Measurements from ENCODE around the gene TXNDC11. TPM values are rescaled to one million over a fixed set of nuclear protein-coding genes. Genes with fewer than 3 reads are reported as not detected.
A peak's percentile ranks its signal among the peaks of the same experiment; 100 is the strongest.

The TXNDC11 gene
- total RNA-seq, 1 donor from 2014 or later = 26.7 TPM

- peaks cover 30% of the 10 kb centered on the region for H3K4me1 Mint-ChIP-seq (ENCODE audit: unreplicated experiment)
- no peaks in the 10 kb centered on the region for H3K27me3 Mint-ChIP-seq
- H3K4me3 Mint-ChIP-seq = peak overlapping the region; percentile 35
- peak overlapping the region; percentile 81 for H3K27ac Mint-ChIP-seq
- no peaks in the 10 kb centered on the region for H3K9me3 Mint-ChIP-seq
- no peak for DNase-seq (ENCODE audit: extremely low spot score, unreplicated experiment)
- TF ChIP-seq, protein P1, sequence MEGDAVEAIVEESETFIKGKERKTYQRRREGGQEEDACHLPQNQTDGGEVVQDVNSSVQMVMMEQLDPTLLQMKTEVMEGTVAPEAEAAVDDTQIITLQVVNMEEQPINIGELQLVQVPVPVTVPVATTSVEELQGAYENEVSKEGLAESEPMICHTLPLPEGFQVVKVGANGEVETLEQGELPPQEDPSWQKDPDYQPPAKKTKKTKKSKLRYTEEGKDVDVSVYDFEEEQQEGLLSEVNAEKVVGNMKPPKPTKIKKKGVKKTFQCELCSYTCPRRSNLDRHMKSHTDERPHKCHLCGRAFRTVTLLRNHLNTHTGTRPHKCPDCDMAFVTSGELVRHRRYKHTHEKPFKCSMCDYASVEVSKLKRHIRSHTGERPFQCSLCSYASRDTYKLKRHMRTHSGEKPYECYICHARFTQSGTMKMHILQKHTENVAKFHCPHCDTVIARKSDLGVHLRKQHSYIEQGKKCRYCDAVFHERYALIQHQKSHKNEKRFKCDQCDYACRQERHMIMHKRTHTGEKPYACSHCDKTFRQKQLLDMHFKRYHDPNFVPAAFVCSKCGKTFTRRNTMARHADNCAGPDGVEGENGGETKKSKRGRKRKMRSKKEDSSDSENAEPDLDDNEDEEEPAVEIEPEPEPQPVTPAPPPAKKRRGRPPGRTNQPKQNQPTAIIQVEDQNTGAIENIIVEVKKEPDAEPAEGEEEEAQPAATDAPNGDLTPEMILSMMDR (conservative IDR thresholded peaks at IDR 0.05) = no peak
- peaks cover 9% of the 10 kb centered on the region for H3K36me3 Mint-ChIP-seq
These were observed 40.8 kb upstream of the TXNDC11 start for GRCh38 chr16:11783319-11784037.

DNA sequence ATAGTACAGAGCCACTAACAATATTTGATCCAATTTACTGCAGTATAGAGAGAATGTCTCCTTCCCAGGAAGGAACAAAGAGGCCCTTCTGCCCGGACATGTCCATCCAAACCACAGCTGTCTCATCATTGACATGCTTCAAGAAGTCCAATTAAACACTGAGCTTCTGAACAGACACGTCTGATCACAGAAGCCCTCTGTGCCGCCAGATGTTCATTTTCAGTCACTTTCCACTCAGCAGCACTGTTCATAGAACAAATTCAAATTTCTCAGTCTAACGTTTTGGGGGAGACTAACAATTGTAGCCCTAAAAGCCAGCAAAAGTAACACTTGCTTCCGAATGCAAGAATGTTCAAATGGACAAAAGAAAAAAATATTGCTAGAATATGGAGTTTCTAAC lies 39.1 kb upstream of the TXNDC11 start:
- peak overlapping the region; percentile 83 for H3K27ac Mint-ChIP-seq
- no peak overlapping the region for H3K4me3 Mint-ChIP-seq
- TF ChIP-seq, protein P1 (conservative IDR thresholded peaks at IDR 0.05) = no peak
- H3K36me3 Mint-ChIP-seq = peaks cover 7% of the 10 kb centered on the region
- H3K27me3 Mint-ChIP-seq = no peaks in the 10 kb centered on the region
- no peak for DNase-seq (ENCODE audit: extremely low spot score, unreplicated experiment)
- H3K4me1 Mint-ChIP-seq (ENCODE audit: unreplicated experiment) = peaks cover 21% of the 10 kb centered on the region
- H3K9me3 Mint-ChIP-seq = no peaks in the 10 kb centered on the region

GRCh38 chr16:11780991-11781680 lies 38.5 kb upstream of the TXNDC11 start:
- TF ChIP-seq, protein P1 (conservative IDR thresholded peaks at IDR 0.05) = no peak

DNA sequence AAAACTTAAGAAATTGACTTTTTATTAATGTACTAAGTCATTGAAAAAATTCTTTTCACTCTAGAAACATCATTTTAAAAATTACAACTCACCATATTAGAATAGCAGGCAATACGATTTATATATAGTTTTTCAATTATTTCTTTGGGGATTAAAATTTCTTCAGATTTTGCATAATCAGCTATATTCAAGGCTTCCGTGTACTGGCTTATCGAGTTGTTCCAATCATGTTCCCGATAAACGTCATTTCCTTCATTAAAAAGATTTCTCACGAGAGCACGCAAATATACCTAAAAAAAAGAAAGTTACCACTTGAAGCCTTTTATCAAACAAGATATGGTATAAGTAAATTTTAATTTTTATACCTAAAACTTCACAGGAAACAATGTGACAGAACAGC lies 36.4 kb upstream of the TXNDC11 start:
- Mint-ChIP-seq H3K36me3 (peaks cover 7% of the 10 kb centered on the region), H3K27ac (no peak overlapping the region), H3K9me3 (no peaks in the 10 kb centered on the region), H3K4me1 (ENCODE audit: unreplicated experiment) (peaks cover 21% of the 10 kb centered on the region), H3K4me3 (no peak overlapping the region), H3K27me3 (no peaks in the 10 kb centered on the region)
- DNase-seq (ENCODE audit: extremely low spot score, unreplicated experiment) = no peak
- TF ChIP-seq, protein P1 (conservative IDR thresholded peaks at IDR 0.05) = no peak

More at GRCh38 chr16:11780991-11781680, 38.5 kb upstream of the TXNDC11 start:
- H3K4me1 Mint-ChIP-seq (ENCODE audit: unreplicated experiment) = peaks cover 21% of the 10 kb centered on the region
- H3K27ac Mint-ChIP-seq = peak overlapping the region; percentile 64
- H3K36me3 Mint-ChIP-seq = peaks cover 7% of the 10 kb centered on the region
- no peaks in the 10 kb centered on the region for H3K27me3 Mint-ChIP-seq
- DNase-seq (ENCODE audit: extremely low spot score, unreplicated experiment) = no peak
- no peak overlapping the region for H3K4me3 Mint-ChIP-seq
- no peaks in the 10 kb centered on the region for H3K9me3 Mint-ChIP-seq

DNA sequence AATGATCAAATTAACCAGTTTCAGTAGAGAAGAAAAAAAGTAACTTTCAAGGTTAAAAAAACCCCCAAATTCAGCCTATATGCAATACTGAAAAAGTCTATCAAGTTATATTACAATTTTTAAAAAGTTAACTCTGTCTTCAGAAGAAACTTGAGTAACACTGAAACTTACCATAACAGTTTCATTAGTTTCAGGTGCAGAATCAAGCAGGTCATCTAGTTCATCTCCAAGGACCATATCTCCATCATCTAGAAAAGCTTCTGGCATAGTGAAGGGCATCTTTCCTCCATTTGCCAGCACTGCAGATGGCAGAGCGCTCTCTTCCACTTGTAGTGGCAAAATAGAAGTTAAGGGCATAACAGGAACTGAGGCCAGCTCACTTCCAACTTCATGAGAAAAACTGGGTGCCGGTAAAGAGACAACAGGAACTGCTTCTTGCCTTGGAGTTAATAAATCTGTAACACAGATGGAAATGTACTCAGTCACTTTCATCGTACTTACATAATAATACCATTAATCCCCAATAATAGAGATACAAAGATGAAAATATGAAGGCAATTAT lies 31.5 kb upstream of the TXNDC11 start:
- Mint-ChIP-seq H3K4me3 (no peak overlapping the region), H3K4me1 (ENCODE audit: unreplicated experiment) (no peaks in the 10 kb centered on the region), H3K27ac (no peak overlapping the region), H3K27me3 (no peaks in the 10 kb centered on the region), H3K9me3 (no peaks in the 10 kb centered on the region), H3K36me3 (peaks cover 13% of the 10 kb centered on the region)
- TF ChIP-seq, protein P1 (conservative IDR thresholded peaks at IDR 0.05) = no peak
- DNase-seq (ENCODE audit: extremely low spot score, unreplicated experiment) = no peak

All from type B pancreatic cell (in vitro differentiated cells).